ENCODE results near the gene CUTC. TPM values are rescaled to one million over a fixed set of nuclear protein-coding genes. Genes with fewer than 3 reads are reported as not detected.

CUTC gene
- total and polyA plus RNA-seq, 9 donors = 12.4 to 20.6 (median 14.1) TPM

- no peaks in the 10 kb centered on the region for H3K9me3 ChIP-seq
- intact Hi-C loops (cut with DNase I) = no loop called here
- H3K27ac ChIP-seq = no peak overlapping the region
- no peak overlapping the region for H3K4me3 ChIP-seq
- H3K27me3 ChIP-seq = no peaks in the 10 kb centered on the region
- no peaks in the 10 kb centered on the region for H3K4me1 ChIP-seq (ENCODE audit: insufficient read depth)
- H3K36me3 ChIP-seq = no peaks in the 10 kb centered on the region
- TF ChIP-seq POLR2A (IDR thresholded peaks at IDR 0.05) (no peak), EP300 (IDR thresholded peaks at IDR 0.05) (no peak), CTCF (IDR thresholded peaks at IDR 0.05) (no peak)
- no peak for DNase-seq
- 70 to 77% (median 71%) methylated on average over 8 of the region's 8 CpGs for WGBS, 3 donors
Measured at GRCh38 chr10:99766302-99766681, 34.3 kb downstream of the CUTC start.

- Histone ChIP-seq H3K27me3 (no peaks in the 10 kb centered on the region), H3K4me3 (no peak overlapping the region), H3K4me1 (ENCODE audit: insufficient read depth) (no peaks in the 10 kb centered on the region), H3K9me3 (no peaks in the 10 kb centered on the region), H3K36me3 (no peaks in the 10 kb centered on the region), H3K27ac (no peak overlapping the region)
- TF ChIP-seq POLR2A (IDR thresholded peaks at IDR 0.05) (no peak), CTCF (IDR thresholded peaks at IDR 0.05) (no peak), EP300 (IDR thresholded peaks at IDR 0.05) (no peak)
- 60 to 72% (median 69%) methylated on average over 5 of the region's 5 CpGs for WGBS, 3 donors
- intact Hi-C loops (cut with DNase I) = no loop called here
- no peak for DNase-seq
Measured at GRCh38 chr10:99767901-99768300, 35.9 kb downstream of the CUTC start.

GRCh38 chr10:99768556-99768955 lies 36.5 kb downstream of the CUTC start:
- no peaks in the 10 kb centered on the region for H3K4me1 ChIP-seq (ENCODE audit: insufficient read depth)
- no peak for DNase-seq
- no peak for TF ChIP-seq CTCF (IDR thresholded peaks at IDR 0.05)
- TF ChIP-seq POLR2A (IDR thresholded peaks at IDR 0.05) = no peak
- no peak for TF ChIP-seq EP300 (IDR thresholded peaks at IDR 0.05)
- no peaks in the 10 kb centered on the region for H3K9me3 ChIP-seq
- intact Hi-C loops (cut with DNase I) = no loop called here
- WGBS, 3 donors = 68 to 71% (median 70%) methylated on average over 2 of the region's 2 CpGs
- no peaks in the 10 kb centered on the region for H3K36me3 ChIP-seq
- H3K27ac ChIP-seq = no peak overlapping the region
- H3K4me3 ChIP-seq = no peak overlapping the region
- H3K27me3 ChIP-seq = no peaks in the 10 kb centered on the region

GRCh38 chr10:99769706-99770105 lies 37.7 kb downstream of the CUTC start:
- Histone ChIP-seq H3K4me1 (ENCODE audit: insufficient read depth) (no peaks in the 10 kb centered on the region), H3K9me3 (no peaks in the 10 kb centered on the region), H3K27me3 (no peaks in the 10 kb centered on the region), H3K36me3 (no peaks in the 10 kb centered on the region), H3K27ac (no peak overlapping the region), H3K4me3 (no peak overlapping the region)
- no peak for DNase-seq
- 90 to 95% (median 92%) methylated on average over 5 of the region's 5 CpGs for WGBS, 3 donors
- no peak for TF ChIP-seq POLR2A (IDR thresholded peaks at IDR 0.05)
- TF ChIP-seq CTCF (IDR thresholded peaks at IDR 0.05) = no peak
- TF ChIP-seq EP300 (IDR thresholded peaks at IDR 0.05) = no peak
- intact Hi-C loops (cut with DNase I) = no loop called here
